Lower leg skin (tissue), 4 donors: Measurements from ENCODE around the gene SMIM23. TPM values are rescaled to one million over a fixed set of nuclear protein-coding genes. Genes with fewer than 3 reads are reported as not detected.

ENCODE experiments used
- DNase-seq, 2 donors: peaks; one replicate each; pipeline ENCODE4 v3.0.0-alpha.2; 2019; ENCODE audit warnings: low spot score in 2 of 2
- H3K4me3 ChIP-seq: fragments of 200-600 bp; sonication (generic); 2 replicates; pipeline ENCODE4 v1.5.1; 2017; ENCODE audit warnings: mild to moderate bottlenecking, low read depth; ENCODE audit not compliant: poor library complexity, severe bottlenecking
- CTCF ChIP-seq, 3 donors: fragments of 450-650 bp; IDR thresholded peaks; one replicate each; pipeline ENCODE4 v1.5.1; 2016; ENCODE audit warnings: antibody characterized with exemption in 3 of 3, mild to moderate bottlenecking in 3 of 3, moderate library complexity in 2 of 3
- POLR2A ChIP-seq, 2 donors: fragments of 450-650 bp; IDR thresholded peaks; one replicate each; pipeline ENCODE4 v1.6.1; 2016 to 2017; ENCODE audit warnings: antibody characterized with exemption in 2 of 2, mild to moderate bottlenecking in 1 of 2, moderate library complexity in 1 of 2
- WGBS, 2 donors: methylation state at CpG; one replicate each; pipeline ENCODE4 v1.1.5; 2018; 5-methylcytosine and 5-hydroxymethylcytosine counted together
- intact Hi-C: fragments of 100-400 bp; cut with DNase I; formaldehyde crosslinking; loops from one replicate; pipeline ENCODE4 v1.15.0; 2023; ENCODE audit warnings: low total_unique reads
- total RNA-seq, 4 donors: library from RNA; depleted of rRNA; stranded (reverse); fragments of >200 nt; gene quantifications; one replicate each; pipeline ENCODE4 v1.1.0, GENCODE V29; 2016

SMIM23 gene
- total RNA-seq, 4 donors from 2014 or later = not detected

GRCh38 chr5:171832775-171833174 is 47.2 kb downstream of the SMIM23 start:
- H3K4me3 ChIP-seq = no peak overlapping the region
- DNase-seq = no peak
- WGBS, 2 donors = 89% methylated on average over 2 of the region's 2 CpGs
- intact Hi-C loops = no loop called here
- TF ChIP-seq POLR2A (IDR thresholded peaks at IDR 0.05) = no peak
- TF ChIP-seq CTCF (IDR thresholded peaks at IDR 0.05) = no peak

GRCh38 chr5:171834461-171834860 is 48.8 kb downstream of the SMIM23 start:
- H3K4me3 ChIP-seq = no peak overlapping the region
- TF ChIP-seq CTCF (IDR thresholded peaks at IDR 0.05) = no peak
- no peak for TF ChIP-seq POLR2A (IDR thresholded peaks at IDR 0.05)
- no peak for DNase-seq
- intact Hi-C loops = no loop called here
- WGBS, 2 donors = 89 to 90% methylated on average over 2 of the region's 2 CpGs

GRCh38 chr5:171835066-171835465 is 49.4 kb downstream of the SMIM23 start:
- no peak overlapping the region for H3K4me3 ChIP-seq
- TF ChIP-seq POLR2A (IDR thresholded peaks at IDR 0.05) (no peak), CTCF (IDR thresholded peaks at IDR 0.05) (no peak)
- 74 to 81% methylated on average over 7 of the region's 7 CpGs for WGBS, 2 donors
- intact Hi-C loops = no loop called here
- no peak for DNase-seq

- no peak for DNase-seq
- intact Hi-C loops = no loop called here
- no peak overlapping the region for H3K4me3 ChIP-seq
- TF ChIP-seq POLR2A (IDR thresholded peaks at IDR 0.05) (no peak), CTCF (IDR thresholded peaks at IDR 0.05) (no peak)
These were observed 51.9 kb downstream of the SMIM23 start for GRCh38 chr5:171837522-171837921.

- H3K4me3 ChIP-seq = no peak overlapping the region
- intact Hi-C loops = no loop called here
- TF ChIP-seq CTCF (IDR thresholded peaks at IDR 0.05) (no peak), POLR2A (IDR thresholded peaks at IDR 0.05) (no peak)
- WGBS, 2 donors = 65 to 72% methylated on average over 12 of the region's 12 CpGs
- no peak for DNase-seq
These were observed 52.4 kb downstream of the SMIM23 start for GRCh38 chr5:171838066-171838465.

GRCh38 chr5:171839112-171839511 is 53.5 kb downstream of the SMIM23 start:
- intact Hi-C loops = no loop called here
- WGBS, 2 donors = 71 to 88% methylated on average over 2 of the region's 2 CpGs
- no peak overlapping the region for H3K4me3 ChIP-seq
- TF ChIP-seq POLR2A (IDR thresholded peaks at IDR 0.05) = no peak
- TF ChIP-seq CTCF (IDR thresholded peaks at IDR 0.05) = no peak
- no peak for DNase-seq
